ENCODE measurements around the gene SEC31A. TPM values are rescaled to one million over a fixed set of nuclear protein-coding genes. Genes with fewer than 3 reads are reported as not detected.
"Not testable (repeated sequence)": the region's sequence is repeated elsewhere in the genome, so short reads cannot be mapped to it uniquely, and the experiment has no call there.

The SEC31A gene, protein sequence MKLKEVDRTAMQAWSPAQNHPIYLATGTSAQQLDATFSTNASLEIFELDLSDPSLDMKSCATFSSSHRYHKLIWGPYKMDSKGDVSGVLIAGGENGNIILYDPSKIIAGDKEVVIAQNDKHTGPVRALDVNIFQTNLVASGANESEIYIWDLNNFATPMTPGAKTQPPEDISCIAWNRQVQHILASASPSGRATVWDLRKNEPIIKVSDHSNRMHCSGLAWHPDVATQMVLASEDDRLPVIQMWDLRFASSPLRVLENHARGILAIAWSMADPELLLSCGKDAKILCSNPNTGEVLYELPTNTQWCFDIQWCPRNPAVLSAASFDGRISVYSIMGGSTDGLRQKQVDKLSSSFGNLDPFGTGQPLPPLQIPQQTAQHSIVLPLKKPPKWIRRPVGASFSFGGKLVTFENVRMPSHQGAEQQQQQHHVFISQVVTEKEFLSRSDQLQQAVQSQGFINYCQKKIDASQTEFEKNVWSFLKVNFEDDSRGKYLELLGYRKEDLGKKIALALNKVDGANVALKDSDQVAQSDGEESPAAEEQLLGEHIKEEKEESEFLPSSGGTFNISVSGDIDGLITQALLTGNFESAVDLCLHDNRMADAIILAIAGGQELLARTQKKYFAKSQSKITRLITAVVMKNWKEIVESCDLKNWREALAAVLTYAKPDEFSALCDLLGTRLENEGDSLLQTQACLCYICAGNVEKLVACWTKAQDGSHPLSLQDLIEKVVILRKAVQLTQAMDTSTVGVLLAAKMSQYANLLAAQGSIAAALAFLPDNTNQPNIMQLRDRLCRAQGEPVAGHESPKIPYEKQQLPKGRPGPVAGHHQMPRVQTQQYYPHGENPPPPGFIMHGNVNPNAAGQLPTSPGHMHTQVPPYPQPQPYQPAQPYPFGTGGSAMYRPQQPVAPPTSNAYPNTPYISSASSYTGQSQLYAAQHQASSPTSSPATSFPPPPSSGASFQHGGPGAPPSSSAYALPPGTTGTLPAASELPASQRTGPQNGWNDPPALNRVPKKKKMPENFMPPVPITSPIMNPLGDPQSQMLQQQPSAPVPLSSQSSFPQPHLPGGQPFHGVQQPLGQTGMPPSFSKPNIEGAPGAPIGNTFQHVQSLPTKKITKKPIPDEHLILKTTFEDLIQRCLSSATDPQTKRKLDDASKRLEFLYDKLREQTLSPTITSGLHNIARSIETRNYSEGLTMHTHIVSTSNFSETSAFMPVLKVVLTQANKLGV
- total RNA-seq: 145 TPM

DNA sequence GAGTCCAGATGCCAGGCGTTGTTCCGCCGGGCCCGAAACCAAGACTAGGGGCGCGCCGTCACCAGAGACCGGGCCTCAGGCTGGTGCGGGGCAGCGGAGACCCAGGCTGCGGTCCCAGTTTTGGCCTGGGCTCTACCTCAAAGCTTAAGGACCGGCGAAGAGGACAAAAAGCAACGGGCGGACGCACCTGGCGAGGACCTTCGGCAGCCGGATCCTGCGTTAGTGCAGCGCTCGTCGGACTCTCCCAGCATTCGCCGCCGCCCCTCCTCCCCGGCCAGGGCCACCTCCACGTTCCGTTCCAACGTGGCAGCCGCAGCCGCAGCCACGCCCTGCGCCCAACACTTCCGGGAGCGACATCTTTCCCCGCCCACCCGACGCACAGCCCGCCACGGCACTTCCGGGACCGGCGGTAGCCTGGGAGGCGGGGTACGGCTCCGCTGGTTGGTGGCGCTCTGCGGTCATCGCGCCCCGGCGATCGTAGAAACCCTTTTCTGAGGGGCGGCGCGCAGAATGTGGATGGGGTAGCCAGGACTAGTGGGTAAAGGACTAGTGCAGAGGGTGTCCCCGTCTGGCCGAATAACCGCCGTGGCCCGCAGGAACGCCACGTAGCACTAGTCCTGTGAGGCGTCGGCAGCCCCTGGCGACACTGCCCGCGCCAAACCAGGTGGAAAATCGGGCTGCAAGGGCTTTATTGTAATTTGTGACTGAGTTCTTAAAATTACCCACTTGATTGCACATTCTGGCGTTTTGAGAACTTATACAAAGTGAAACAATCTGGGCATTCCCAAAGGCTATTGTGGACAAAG, at the start of gene SEC31A:
Gene SEC31A, minus strand, starts transcription at position 253 of the 806 bp plus-strand sequence. CDS start 9,217 bp downstream, outside the sequence.
- DNase-seq: peak; percentile 91

DNA sequence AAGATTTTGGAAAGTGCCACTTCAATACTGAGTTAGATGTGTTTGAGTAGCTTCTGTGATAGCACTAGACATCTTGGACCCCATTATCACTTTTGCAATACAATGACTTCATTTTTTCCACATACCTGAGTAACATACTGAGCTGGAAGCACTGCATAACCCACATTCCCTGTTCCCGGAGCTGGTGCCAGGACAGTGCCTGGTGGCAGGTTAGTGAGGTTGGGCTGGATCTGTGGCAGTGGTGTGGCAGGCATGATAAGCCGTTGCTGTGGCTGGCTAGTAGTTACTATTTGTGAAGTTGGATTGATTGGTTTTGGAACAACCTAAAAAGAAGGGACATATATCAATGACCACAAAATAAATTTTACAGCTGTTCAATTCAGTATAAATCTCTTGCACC, 48.5 kb upstream of the SEC31A start:
- DNase-seq: no peak

DNA sequence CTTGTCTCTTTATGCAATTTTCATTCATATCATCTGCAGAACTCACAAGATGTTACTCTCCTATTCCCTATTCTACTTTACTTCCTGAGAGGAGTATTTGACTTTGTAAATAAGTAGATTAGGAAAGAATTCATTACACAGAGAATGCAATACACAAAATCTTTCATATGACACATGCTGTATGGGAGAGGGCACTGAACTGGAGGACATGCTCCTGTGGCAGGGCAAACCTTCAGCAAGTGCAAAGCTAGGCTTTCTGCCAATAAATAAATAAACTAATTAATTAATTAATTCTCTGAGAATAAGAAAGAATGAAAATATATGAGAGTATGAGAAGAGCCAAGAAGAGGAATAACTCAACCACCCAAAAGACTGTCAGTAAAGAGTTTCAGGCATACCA, 43.5 kb upstream of the SEC31A start:
- no peak for DNase-seq

DNA sequence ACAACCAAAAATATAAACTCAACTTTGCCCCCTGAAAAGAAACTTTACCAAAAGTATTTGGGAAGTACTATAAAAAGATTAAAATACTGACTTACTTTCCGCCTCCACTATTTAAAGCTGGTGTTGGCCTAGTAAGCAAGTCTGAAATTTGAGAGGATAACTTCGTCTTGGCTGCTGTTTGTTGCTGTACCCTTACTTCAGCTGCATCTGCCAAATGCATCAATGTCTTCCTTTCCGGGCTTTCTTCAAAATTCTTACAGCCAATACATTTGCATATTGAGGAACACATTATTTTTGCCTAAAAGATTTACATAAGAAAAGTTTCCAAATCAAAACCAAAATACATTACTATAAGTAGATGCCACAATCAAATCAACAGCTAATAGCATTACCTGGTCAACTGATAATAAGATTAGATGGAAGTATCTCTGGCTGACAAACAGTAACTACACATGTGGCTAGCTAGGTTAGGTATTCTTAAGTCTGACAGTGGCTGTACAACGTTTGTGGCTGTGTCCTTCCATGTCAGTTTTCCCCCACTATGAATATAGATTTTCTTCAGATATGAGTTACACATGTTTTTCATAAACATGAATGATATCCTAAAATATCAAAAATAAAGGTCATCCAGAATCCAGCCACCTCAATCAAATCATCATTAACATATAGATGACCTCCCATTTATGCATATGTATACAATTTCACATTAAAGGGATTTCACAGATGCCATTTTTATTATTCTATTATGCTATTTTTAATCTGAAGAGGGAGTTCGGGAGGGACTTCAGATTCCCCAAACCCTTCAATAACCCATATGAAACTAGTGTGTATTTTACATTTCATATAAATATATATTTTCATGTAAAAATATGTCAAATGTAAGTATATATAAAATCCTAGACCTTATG, 40.1 kb upstream of the SEC31A start:
- no peak for DNase-seq

DNA sequence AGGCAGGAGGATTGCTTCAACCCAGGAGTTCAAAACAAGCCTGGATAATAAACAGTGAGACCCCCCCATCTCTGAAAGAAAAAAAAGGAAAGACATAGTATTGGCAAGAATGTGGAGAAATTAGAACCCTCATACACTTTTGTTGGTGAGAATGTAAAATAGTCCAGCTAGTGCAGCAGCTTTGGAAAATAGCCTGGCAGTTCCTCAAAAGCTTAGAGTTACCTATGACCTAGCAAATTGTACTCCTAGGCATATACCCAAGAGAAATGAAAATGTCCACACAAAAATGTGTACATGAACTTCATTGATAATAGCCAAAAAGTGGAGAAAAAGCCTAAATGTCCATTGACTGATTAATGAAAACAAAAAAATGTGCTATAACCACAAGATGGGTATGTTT, 30.8 kb upstream of the SEC31A start:
- no peak for DNase-seq

DNA sequence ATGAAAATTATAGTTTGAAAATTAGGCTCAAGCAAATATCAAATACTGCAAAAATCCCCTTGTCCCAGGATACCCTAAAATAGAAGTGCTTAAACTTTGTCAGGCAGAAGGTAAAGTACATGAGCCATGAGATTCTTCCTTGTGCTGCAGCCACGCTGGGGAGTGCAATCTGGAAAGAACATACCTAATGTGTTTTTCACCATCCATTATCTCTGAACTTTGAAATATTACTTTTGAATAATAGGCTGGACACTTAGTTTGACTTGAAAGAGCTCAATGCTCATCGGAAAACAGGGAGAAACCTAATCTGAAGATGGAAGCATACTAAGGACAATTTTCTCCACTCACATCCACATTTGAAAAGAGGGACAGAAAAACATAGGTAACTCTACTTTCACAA, 28.4 kb upstream of the SEC31A start:
- DNase-seq: no peak

DNA sequence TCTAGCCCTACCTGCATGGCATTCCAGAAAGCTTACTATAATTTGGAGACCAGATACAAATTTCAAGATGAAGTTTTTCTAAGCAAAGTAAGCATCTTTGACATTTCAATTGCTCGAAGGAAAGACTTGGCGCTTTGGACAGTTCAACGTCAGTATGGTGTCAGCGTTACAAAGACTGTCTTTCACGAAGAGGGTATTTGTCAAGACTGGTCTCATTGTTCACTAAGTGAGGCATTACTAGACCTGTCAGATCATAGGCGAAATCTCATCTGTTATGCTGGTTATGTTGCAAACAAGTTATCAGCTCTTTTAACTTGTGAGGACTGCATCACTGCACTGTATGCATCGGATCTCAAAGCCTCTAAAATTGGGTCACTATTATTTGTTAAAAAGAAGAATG, 27.1 kb upstream of the SEC31A start:
- no peak for DNase-seq

DNA sequence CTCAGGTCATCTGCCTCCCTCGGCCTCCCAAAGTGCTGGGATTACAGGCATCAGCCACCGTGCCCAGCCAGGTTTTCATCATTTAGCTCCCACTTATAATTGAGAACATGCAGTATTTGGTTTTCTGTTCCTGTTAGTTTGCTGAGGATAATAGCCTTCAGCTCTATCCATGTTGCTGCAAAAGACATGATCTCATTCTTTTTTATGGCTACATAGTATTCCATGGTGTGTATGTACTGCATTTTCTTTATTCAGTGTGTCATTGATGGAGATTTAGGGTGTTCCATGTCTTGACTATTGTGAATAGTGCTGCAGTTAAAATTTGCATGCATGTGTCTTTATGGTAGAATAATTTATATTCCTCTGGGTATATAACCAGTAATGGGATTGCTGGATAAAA, 23.0 kb upstream of the SEC31A start:
- not testable (repeated sequence) for DNase-seq

DNA sequence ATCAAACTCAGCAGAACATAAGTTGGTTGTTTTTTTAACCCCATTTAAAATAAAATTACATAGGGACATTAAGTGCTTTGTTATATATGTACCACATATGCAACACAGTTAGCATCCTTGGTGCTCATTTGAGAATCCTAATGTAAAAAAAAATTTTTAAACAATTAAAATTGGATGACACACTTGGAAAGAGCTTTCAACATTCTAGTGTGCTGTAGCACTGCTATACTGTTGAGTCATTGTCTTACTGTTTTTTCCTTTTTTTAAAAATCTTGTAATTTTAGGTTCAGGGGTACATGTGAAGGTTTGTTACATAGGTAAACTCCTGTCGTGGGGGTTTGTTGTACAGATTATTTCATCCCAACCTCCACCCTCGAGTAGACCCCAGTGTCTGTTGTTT, 22.4 kb upstream of the SEC31A start:
- no peak for DNase-seq

DNA sequence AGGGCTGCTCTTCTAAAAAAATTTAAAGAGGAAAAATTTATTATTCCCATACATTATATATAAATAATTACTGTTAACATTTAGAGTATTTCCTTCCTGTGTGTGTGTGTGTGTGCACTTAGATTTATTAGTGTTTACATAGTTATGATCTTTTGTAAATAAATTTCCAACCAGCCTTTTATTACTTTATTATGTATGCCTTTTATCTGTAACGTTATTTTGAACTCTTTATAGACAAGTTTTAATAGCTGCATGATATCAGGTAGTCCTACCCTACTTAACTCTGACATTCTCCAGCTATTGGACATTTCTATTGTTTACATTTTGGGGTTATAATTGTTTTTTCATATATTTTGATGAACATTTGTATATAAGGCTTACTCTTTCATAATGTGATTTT, 18.4 kb upstream of the SEC31A start:
- DNase-seq: no peak

DNA sequence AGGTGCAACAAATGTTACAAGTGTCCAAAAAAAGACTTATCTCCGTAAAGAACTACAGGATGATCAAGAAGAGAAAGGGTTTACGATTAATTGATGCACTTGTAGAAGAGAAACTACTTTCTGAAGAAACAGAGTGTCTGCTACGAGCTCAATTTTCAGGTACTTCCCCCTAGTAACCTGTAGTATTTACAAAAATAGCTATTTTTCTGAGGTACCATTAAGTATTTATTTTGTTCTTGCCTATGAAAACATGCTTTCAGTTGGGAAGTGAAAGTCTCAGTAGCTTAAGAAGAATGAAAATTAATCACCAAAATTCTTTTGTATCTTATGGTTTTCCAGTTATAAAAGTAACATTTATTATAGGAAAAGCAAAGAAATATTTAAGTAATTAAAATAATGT, 15.5 kb upstream of the SEC31A start:
- DNase-seq: no peak

DNA sequence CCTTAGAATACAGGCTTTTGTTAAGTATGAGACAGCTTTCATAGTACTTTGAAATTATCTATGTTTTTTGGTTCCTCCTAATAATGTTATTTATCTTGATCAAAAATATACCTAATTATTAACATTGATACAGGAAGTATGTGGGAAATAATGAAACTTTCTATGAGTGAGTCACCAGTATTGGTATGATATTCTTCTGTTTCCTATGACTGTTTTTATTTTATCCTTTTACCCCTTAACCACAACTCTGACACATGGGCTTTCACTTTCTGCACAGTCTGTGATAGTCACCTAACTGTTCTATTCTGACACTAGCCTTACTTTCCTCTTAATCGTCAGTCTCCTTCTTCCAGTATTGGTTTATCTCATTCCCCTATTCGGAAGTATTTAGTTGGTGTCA, 14.3 kb upstream of the SEC31A start:
- DNase-seq: no peak

DNA sequence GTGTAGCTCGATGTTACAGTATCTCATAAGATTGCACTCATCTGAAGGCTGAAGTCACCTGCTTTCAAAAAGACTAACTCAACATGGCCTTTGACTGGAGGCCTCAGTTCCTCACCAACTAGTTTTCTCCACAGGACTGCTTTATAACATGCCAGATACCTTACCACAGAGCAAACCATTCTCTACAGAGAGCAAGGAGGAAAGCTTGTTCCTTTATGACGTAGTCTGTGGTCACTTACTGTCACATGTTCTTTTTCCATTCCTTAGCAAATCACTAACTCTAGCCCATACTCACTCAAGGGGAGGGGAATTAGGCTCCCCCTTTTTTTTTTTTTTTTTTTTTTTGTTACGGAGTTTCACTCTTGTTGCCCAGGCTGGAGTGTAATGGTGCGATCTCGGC, 12.8 kb upstream of the SEC31A start:
- no peak for DNase-seq

DNA sequence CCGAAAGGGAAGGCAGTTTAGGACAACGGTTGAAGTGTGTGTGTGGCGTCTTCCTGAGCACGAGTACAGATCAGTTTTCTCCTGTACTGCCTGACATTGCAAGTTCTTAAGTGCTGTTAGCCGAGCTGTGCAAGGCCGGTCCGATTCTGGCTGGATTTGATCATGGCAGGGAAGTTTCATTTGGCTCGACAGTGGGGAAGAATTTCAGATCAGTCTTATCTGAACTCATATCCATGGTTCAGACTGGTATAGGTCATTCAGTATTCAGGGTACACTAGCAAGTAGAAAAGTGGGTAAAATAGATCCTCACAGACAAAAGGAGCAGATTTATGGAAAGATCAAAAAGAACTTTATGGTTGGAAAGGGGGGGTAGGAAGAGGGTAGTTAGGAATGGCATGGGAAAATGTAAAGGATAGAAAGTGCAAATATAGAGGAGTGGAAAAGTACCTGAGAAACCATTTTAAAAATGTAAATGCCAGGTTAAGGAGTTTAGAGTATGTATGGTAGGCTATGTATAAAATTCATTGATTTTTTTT, 10.3 kb upstream of the SEC31A start:
- DNase-seq: no peak

DNA sequence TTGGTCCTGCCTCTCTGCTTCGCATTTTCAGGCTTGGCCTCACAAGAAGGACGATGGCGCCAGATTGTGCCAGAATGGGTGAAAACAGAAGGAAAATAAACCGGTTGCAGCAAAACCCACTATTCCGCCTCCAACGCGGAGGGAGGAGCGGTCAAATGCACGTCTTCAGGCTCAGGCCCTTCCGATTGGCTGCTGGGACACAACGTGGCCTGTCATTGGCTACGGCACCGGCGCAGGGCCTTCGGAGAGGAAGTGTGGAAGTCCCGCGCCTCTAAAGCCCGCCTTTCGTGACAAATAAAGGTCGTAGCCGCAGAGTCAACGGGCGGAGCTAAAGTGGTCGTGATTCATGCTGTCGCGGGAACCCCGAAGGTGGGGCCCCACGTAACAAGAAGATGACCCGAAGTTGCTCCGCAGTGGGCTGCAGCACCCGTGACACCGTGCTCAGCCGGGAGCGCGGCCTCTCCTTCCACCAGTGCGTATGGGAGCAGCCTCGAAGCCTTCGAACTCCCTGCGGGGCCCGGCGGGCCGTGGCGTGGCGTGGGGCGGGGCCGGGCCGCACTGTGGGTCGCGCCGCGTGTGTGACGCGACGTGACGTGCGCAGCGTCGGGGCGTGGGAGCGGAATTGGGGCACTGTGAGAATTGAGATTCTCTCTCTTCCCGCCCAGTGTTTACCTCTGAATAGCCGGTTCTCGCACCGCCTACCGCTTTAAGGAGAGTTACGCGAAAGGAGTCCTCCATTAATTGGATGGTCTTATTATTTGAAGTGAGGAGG, 9.6 kb upstream of the SEC31A start, which contains the start of gene THAP9:
Gene THAP9, plus strand, starts transcription at position 325 of the 772 bp plus-strand sequence. Its CDS starts 68 bp downstream, at position 393.
- DNase-seq: peak; percentile 99

DNA sequence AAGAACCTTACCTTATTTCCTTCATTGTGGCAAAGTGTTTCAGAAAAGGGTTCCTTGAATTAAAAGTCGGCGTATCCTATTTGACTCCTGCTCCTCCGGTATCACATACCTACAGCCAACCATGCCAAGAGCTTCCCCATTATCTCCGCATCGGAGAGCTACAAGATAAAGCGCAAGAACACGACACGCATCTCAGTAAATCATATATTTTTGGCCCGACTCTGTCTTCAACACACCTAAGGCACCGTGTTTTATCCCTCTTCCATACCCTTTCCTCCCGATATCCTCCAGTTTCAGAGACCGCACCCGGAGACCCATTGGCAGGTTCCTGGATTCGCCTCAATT, 9.1 kb upstream of the SEC31A start:
- DNase-seq: no peak

DNA sequence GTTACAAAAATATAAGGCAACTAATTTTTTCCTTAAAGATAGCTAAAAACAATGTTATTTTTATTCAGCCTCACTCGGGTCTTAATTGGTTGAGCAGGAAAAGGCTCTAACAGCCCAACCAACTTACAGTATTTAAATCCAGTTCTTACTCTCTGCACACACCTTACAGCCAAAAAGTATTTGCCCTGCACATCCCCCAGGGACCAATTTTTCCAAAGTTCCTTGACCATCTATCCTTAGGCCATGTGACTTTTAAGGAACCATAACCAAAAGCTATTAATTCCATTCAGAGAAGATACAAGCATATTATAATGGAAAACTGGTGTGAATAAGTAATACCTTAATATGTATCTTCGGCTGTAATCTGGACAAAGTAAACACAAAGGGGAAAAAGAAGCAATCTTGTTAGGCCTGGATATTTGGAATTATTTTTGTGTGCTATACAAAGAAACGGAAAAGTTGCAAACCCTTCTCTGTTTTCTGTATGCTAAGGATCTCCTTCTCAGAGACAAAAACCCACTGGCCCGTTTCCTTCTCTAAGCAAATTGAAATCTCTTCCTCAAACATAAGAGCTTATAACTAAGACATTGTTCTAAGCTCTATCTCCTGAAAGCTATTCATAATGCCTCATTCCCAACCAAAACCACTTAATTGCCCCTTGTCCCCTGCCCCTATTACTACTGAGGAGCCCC, 8.6 kb upstream of the SEC31A start:
- no peak for DNase-seq

DNA sequence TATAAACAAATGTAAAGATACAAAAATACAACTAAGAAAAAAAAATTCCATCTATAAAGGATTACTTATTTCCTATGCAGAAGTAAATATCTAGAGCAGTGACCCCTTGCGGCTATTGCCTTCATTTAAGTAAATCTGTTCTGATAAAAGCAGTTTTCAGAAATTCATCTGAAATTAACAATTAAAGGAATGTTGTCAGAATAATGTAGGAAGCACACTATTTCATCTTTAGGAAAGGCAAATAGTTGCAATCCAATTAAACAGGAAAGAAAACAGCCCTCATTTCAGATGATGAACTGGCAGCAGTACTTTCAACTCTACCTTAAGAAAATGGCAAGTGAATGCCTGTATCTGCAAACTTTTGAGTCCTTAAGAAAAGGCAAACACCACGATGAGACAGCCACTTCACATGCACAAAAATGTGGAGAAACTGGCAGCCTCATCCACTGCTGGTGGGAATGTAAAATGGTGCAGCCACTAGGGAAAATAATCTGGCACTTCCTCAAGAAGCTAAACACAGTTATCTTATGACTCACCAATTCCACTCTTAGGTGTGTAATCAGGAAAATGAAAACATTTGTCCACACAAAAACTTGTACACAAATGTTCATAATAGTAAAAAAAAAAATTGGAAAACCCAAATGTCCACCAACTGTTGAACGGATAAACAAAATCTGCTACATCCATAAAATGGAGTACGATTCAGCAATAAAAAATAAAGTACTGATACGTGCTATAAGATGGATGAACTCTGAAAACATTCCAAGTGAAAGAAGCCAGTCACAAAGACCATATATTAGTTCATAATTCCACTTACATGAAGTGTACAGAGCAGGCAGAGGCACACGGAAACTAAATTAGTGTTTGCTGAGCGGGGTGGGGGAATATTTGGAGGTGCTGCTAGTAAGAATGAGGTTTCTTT, 7.6 kb upstream of the SEC31A start:
- DNase-seq: no peak

Measured in occipital lobe (tissue), 2 donors.